Stimulated activated CD4-positive, alpha-beta T cell treated with anti-CD3 and anti-CD28 coated beads, TNF-alpha, amount 100 ng/mL, for 4 hours (primary cell): Measurements from ENCODE around the gene BICDL2.
A peak's percentile ranks its signal among the peaks of the same experiment; 100 is the strongest.
"Not testable (repeated sequence)": the region's sequence is repeated elsewhere in the genome, so short reads cannot be mapped to it uniquely, and the experiment has no call there.

Experiments used
- DNase-seq, 3 experiments: peaks; one replicate each; pipeline ENCODE4 v3.0.0-alpha.2; 2020; ENCODE audit warnings: low read depth in 3 of 3

Gene BICDL2

GRCh38 chr16:3065069-3065741 is 28.5 kb upstream of the BICDL2 start, which contains the start of gene IL32:
Gene IL32, plus strand, starts transcription at chr16:3065640. Its CDS starts 172 bp downstream, at chr16:3065812.
- peak in 2 of 3 experiments; percentile 54 to 66 for DNase-seq

- no peak for DNase-seq
These were observed 27.1 kb upstream of the BICDL2 start for GRCh38 chr16:3063625-3064386.

- no peak for DNase-seq
These were observed 25.8 kb upstream of the BICDL2 start for GRCh38 chr16:3062553-3062952.

GRCh38 chr16:3060339-3061127 is 23.8 kb upstream of the BICDL2 start:
- DNase-seq, result no peak

- no peak for DNase-seq
These were observed 23.0 kb upstream of the BICDL2 start for GRCh38 chr16:3059723-3060242.

GRCh38 chr16:3059041-3059722 is 22.4 kb upstream of the BICDL2 start:
- peak; percentile 74 to 81 (median 76) for DNase-seq

GRCh38 chr16:3058139-3059030 is 21.6 kb upstream of the BICDL2 start:
- no peak for DNase-seq

- no peak for DNase-seq
These were observed 20.7 kb upstream of the BICDL2 start for GRCh38 chr16:3057181-3058138.

- no peak for DNase-seq
These were observed 19.8 kb upstream of the BICDL2 start for GRCh38 chr16:3056336-3057180.

GRCh38 chr16:3055734-3056115 is 19.0 kb upstream of the BICDL2 start:
- not testable (repeated sequence) for DNase-seq

GRCh38 chr16:3054965-3055733 is 18.4 kb upstream of the BICDL2 start:
- no peak for DNase-seq

- DNase-seq, result not testable (repeated sequence)
These were observed 16.6 kb upstream of the BICDL2 start for GRCh38 chr16:3053330-3053710.

GRCh38 chr16:3052571-3053329 is 16.0 kb upstream of the BICDL2 start:
- DNase-seq, result not testable (repeated sequence)

- DNase-seq, result no peak
These were observed 14.8 kb upstream of the BICDL2 start for GRCh38 chr16:3051494-3051893.

GRCh38 chr16:3051009-3051408 is 14.3 kb upstream of the BICDL2 start:
- DNase-seq, result no peak

- no peak for DNase-seq
These were observed 13.7 kb upstream of the BICDL2 start for GRCh38 chr16:3050487-3050886.

- DNase-seq, result no peak
These were observed 13.3 kb upstream of the BICDL2 start for GRCh38 chr16:3049921-3050481.
